Measurements from ENCODE around the gene ATP8B3. TPM values are rescaled to one million over a fixed set of nuclear protein-coding genes. Genes with fewer than 3 reads are reported as not detected.

Gene ATP8B3
- total RNA-seq, 6 experiments from 2014 or later = 4.9 to 8.8 (median 7.6) TPM

GRCh38 chr19:1756264-1756663 is 55.8 kb downstream of the ATP8B3 start:
- Mint-ChIP-seq H3K36me3 (ENCODE audit: low read depth) (no peaks in the 10 kb centered on the region), H3K27ac (no peak overlapping the region), H3K4me3 (no peak overlapping the region), H3K27me3 (ENCODE audit: insufficient read depth) (peaks cover 59% of the 10 kb centered on the region), H3K4me1 (ENCODE audit: low read depth) (0 out of 2 replicates have a peak, but pooled peaks cover 6% of the 10 kb centered on the region), H3K9me3 (no peaks in the 10 kb centered on the region)
- DNase-seq = no peak
- no peak for TF ChIP-seq CTCF (IDR thresholded peaks at IDR 0.05)

GRCh38 chr19:1755467-1756171 is 56.5 kb downstream of the ATP8B3 start:
- Mint-ChIP-seq H3K27ac (no peak overlapping the region), H3K4me1 (ENCODE audit: low read depth) (0 out of 2 replicates have a peak, but pooled peaks cover 6% of the 10 kb centered on the region), H3K27me3 (ENCODE audit: insufficient read depth) (peaks cover 60% of the 10 kb centered on the region), H3K36me3 (ENCODE audit: low read depth) (no peaks in the 10 kb centered on the region), H3K4me3 (no peak overlapping the region), H3K9me3 (no peaks in the 10 kb centered on the region)
- no peak for TF ChIP-seq CTCF (IDR thresholded peaks at IDR 0.05)
- no peak for DNase-seq

- Mint-ChIP-seq H3K4me1 (ENCODE audit: low read depth) (0 out of 2 replicates have a peak, but pooled peaks cover 10% of the 10 kb centered on the region), H3K27ac (no peak overlapping the region), H3K36me3 (ENCODE audit: low read depth) (no peaks in the 10 kb centered on the region), H3K27me3 (ENCODE audit: insufficient read depth) (peaks cover 61% of the 10 kb centered on the region), H3K9me3 (no peaks in the 10 kb centered on the region), H3K4me3 (no peak overlapping the region)
- no peak for DNase-seq
- TF ChIP-seq CTCF (IDR thresholded peaks at IDR 0.05) = no peak
Measured at GRCh38 chr19:1754636-1755466, 57.2 kb downstream of the ATP8B3 start.

GRCh38 chr19:1754018-1754635 is 57.9 kb downstream of the ATP8B3 start:
- TF ChIP-seq CTCF (IDR thresholded peaks at IDR 0.05) = no peak
- Mint-ChIP-seq H3K4me3 (no peak overlapping the region), H3K27me3 (ENCODE audit: insufficient read depth) (peaks cover 58% of the 10 kb centered on the region), H3K4me1 (ENCODE audit: low read depth) (0 out of 2 replicates have a peak, but pooled peaks cover 10% of the 10 kb centered on the region), H3K9me3 (no peaks in the 10 kb centered on the region), H3K36me3 (ENCODE audit: low read depth) (no peaks in the 10 kb centered on the region), H3K27ac (no peak overlapping the region)
- DNase-seq = no peak

- Mint-ChIP-seq H3K27me3 (ENCODE audit: insufficient read depth) (peaks cover 50% of the 10 kb centered on the region), H3K27ac (no peak within 1 kb of the TSS), H3K4me1 (ENCODE audit: low read depth) (peaks cover 11% of the 10 kb centered on the region), H3K9me3 (no peaks in the 10 kb centered on the region), H3K36me3 (ENCODE audit: low read depth) (no peaks in the 10 kb centered on the region), H3K4me3 (no peak within 1 kb of the TSS)
- no peak for DNase-seq
- no peak for TF ChIP-seq CTCF (IDR thresholded peaks at IDR 0.05)
Measured at GRCh38 chr19:1752757-1753728, 59.0 kb downstream of the ATP8B3 start, which contains the start of gene ONECUT3. ONECUT3 (plus strand) TSS chr19:1753506; CDS start chr19:1753663, 157 bp downstream.

Data from HFFc6 (cell line).